Mesodermal cell (in vitro differentiated cells): ENCODE data around the gene CPXM1.

Experiments used
- H3K27ac ChIP-seq: 2 replicates; pipeline ENCODE4 v1.7.0; 2013; ENCODE audit warnings: mild to moderate bottlenecking, low read depth, low read length, moderate library complexity; ENCODE audit not compliant: severe bottlenecking
- H3K36me3 ChIP-seq: 2 replicates; pipeline ENCODE4 v1.7.1; 2013; ENCODE audit warnings: mild to moderate bottlenecking, low read length, moderate library complexity; ENCODE audit not compliant: control insufficient read depth, insufficient read depth
- H3K4me1 ChIP-seq: one replicate; pipeline ENCODE4 v1.7.1; 2013; ENCODE audit warnings: mild to moderate bottlenecking, low read length; ENCODE audit not compliant: insufficient read depth, control insufficient read depth, poor library complexity, severe bottlenecking
- H3K4me3 ChIP-seq: 2 replicates; pipeline ENCODE4 v1.7.0; 2013; ENCODE audit warnings: low read length, control low read depth, mild to moderate bottlenecking; ENCODE audit not compliant: insufficient read depth, poor library complexity, severe bottlenecking; ENCODE audit errors: extremely low read depth
- H3K9me3 ChIP-seq: 2 replicates; pipeline ENCODE4 v1.7.1; 2013; ENCODE audit warnings: mild to moderate bottlenecking, low read length, moderate library complexity; ENCODE audit not compliant: control insufficient read depth
- WGBS, 2 experiments: methylation state at CpG; one replicate each; pipeline ENCODE4 v1.1.5; 2013; ENCODE audit warnings: missing lambda C conversion rate in 2 of 2; ENCODE audit not compliant: insufficient coverage in 2 of 2; 5-methylcytosine and 5-hydroxymethylcytosine counted together

CPXM1 gene

DNA sequence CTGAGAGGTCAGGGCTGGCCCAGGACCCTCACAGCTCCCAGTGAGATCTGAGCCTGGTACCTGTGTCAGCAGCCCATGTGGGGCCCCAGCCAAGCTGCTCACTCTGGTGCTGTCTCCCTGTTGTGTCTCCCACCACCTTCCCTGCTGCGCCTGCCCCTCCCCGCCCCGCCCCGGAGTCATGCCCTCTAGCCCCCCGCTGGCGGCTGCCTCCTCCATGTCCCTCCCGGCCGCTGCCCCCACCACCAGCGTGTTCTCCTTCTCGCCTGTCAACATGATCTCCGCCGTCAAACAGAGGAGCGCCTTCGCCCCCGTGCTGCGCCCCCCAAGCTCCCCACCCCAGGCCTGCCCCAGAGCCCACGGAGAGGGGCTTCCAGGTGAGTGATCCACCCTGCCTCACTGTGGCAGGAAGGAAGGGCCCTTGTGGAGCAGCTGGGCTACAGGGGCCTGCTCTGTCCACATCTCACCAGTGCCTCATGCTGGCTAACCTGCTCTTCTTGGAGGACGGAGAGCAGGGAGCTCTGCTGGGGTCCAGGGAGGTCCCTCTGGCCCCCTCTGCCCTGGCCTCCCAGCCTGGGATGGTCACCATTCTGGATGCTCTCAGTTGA, 44.9 kb downstream of the CPXM1 start:
- Histone ChIP-seq H3K36me3 (no peaks in the 10 kb centered on the region), H3K4me3 (no peak overlapping the region), H3K4me1 (peaks cover 8% of the 10 kb centered on the region), H3K27ac (no peak overlapping the region), H3K9me3 (no peaks in the 10 kb centered on the region)
- WGBS, 2 experiments = 70 to 83% methylated on average over 2 to 6 of the region's 18 CpGs

DNA sequence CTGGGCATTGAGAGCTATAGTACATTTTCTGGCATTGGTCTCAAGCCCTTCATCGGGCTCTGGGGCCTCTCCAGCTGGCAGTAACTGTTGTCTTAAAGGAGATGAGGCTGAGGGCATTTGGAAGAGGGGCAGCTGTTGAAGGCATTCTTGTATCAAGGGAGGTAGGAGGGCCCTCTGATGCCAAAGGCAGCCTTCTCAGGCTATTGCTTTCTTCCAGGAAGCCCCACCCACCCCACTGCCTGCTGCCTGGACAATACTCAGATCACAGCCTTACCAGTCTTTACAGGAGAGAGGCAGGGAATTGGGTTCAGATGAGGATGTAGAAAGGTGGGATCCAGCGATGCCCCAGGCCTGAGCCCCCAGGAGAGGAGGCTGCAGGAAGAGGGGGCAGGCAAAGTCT, 46.0 kb downstream of the CPXM1 start:
- no peaks in the 10 kb centered on the region for H3K9me3 ChIP-seq
- no peak overlapping the region for H3K27ac ChIP-seq
- no peak overlapping the region for H3K4me3 ChIP-seq
- H3K4me1 ChIP-seq = peaks cover 11% of the 10 kb centered on the region
- WGBS, 2 experiments = 90% methylated on average over 2 of the region's 2 CpGs; no CpG with 5 or more reads in 1 of the 2 experiments
- H3K36me3 ChIP-seq = no peaks in the 10 kb centered on the region

- Histone ChIP-seq H3K9me3 (no peaks in the 10 kb centered on the region), H3K36me3 (no peaks in the 10 kb centered on the region), H3K4me3 (no peak overlapping the region), H3K27ac (no peak overlapping the region), H3K4me1 (peaks cover 11% of the 10 kb centered on the region)
- WGBS, 2 experiments = 77 to 81% methylated on average over 6 of the region's 6 CpGs
Measured at GRCh38 chr20:2753461-2754040, 46.9 kb downstream of the CPXM1 start.

DNA sequence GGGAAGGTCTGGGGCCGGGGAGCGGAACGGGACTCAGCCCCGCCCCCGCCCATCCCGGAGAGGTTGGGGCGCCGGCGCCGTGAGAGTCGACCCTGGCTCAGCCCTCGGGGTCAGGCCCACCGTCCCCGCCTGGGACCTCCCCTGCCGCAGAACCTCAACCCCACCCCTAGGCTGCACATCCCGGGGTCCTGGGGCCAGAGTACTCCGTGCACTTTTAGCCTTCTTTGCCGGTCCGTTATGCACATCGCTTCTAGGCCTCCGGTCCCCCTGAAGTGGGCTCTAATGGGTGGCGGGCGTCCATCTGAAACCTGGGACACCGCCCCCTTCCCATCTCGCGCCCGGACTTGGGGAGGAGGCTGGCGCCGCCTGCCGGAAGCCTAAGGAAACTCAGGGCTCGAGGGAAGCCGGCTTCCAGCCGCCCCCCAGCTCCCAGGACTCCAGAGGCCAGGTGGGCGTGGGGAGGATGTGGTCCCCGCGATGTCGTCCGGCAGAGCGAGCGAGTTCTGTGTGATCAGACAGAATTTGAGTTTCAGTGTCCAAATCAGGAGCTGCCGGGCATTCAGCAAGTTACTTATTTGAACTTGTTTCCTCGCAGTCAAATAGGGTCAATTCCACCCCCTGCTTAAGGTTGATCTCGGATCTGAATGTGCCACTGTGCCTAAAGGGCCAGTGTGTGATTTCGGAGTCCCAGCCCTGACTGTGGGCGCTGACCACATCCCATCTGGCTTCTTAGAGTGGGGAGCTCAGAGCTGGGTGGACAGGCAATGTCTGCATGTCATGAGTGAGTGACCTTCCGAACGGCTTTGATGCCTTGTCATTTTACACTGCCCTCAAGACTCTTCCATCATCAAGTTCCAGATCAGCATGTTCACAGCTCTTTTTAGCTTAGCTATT, 47.6 kb downstream of the CPXM1 start:
- H3K4me3 ChIP-seq = peak overlapping the region; percentile 31
- H3K9me3 ChIP-seq = no peaks in the 10 kb centered on the region
- H3K27ac ChIP-seq = no peak overlapping the region
- WGBS, 2 experiments = 8 to 11% methylated on average over 30 to 38 of the region's 47 CpGs
- peaks cover 11% of the 10 kb centered on the region for H3K4me1 ChIP-seq
- no peaks in the 10 kb centered on the region for H3K36me3 ChIP-seq

DNA sequence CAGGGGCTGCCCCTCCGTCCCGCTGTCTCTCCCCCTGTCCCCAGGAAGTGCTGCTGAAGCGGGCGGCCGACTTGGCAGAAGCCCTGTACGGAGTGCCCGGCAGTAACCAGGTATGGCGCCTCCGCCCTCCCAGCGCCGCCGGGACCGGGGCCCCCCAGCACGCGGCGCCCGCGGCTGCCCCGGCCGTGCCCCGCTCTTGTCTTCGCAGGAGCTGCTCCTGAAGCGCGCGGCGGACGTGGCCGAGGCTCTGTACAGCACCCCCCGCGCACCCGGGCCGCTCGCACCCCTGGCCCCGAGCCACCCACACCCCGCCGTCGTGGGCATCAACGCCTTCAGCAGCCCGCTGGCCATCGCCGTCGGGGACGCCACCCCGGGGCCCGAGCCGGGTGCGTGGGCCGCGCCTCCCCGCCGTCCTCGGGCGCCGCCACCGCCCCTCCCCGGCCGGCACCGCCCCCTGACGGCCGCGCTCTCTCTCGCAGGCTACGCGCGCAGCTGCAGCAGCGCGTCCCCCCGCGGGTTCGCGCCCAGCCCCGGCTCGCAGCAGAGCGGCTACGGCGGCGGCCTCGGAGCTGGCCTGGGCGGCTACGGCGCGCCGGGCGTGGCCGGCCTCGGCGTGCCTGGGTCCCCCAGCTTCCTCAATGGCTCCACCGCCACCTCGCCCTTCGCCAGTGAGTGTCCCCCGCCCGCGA, 48.4 kb downstream of the CPXM1 start:
- no peaks in the 10 kb centered on the region for H3K9me3 ChIP-seq
- no peak overlapping the region for H3K27ac ChIP-seq
- H3K4me1 ChIP-seq = peaks cover 11% of the 10 kb centered on the region
- no peaks in the 10 kb centered on the region for H3K36me3 ChIP-seq
- H3K4me3 ChIP-seq = peak overlapping the region; percentile 31
- WGBS, 2 experiments = 1% methylated on average over 56 to 65 of the region's 93 CpGs

- H3K36me3 ChIP-seq = no peaks in the 10 kb centered on the region
- H3K9me3 ChIP-seq = no peaks in the 10 kb centered on the region
- H3K4me3 ChIP-seq = peak overlapping the region; percentile 5
- no peak overlapping the region for H3K27ac ChIP-seq
- WGBS, 2 experiments = 1 to 2% methylated on average over 9 to 16 of the region's 26 CpGs
- H3K4me1 ChIP-seq = peaks cover 11% of the 10 kb centered on the region
Measured at GRCh38 chr20:2751347-2751877, 49.0 kb downstream of the CPXM1 start.

DNA sequence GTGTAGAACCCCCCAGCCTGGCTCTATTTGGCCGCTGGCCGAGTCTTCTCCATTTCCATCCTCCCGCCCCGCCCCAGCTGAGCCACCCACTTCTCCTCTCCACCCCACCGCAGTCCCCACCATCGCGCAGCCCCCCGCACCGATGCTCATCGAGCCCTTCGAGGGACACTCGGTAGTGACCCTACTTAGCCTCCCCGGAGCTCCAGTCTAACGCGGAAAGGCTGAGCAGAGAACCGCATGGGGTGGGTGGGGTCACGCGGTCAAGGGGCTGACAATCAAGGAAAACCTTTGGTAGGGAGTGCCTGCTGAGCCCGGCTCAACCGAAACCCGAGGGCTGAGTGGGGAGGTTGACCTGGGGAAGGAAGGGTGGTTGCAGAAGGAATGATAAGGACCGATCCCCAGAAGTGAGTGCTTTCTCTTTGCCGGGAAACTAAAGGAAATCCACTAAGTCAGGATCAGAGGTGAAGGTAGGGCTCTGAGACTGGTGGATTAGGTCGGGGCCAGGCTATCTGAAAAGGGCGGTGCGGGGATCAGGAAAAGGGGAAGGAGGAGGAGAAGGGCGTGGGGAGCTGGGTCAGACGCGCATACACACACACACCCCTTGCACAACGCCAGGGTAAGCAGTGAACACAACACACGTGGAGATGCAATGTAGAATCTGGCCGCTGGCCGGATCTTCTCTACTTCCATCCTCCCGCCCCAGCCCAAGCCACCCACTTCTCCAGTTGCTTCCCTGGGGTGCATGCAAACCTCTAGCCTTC, 49.8 kb downstream of the CPXM1 start:
- no peaks in the 10 kb centered on the region for H3K36me3 ChIP-seq
- H3K4me1 ChIP-seq = peaks cover 11% of the 10 kb centered on the region
- no peak overlapping the region for H3K27ac ChIP-seq
- H3K4me3 ChIP-seq = no peak overlapping the region
- 0 to 1% methylated on average over 15 to 18 of the region's 34 CpGs for WGBS, 2 experiments
- H3K9me3 ChIP-seq = no peaks in the 10 kb centered on the region

DNA sequence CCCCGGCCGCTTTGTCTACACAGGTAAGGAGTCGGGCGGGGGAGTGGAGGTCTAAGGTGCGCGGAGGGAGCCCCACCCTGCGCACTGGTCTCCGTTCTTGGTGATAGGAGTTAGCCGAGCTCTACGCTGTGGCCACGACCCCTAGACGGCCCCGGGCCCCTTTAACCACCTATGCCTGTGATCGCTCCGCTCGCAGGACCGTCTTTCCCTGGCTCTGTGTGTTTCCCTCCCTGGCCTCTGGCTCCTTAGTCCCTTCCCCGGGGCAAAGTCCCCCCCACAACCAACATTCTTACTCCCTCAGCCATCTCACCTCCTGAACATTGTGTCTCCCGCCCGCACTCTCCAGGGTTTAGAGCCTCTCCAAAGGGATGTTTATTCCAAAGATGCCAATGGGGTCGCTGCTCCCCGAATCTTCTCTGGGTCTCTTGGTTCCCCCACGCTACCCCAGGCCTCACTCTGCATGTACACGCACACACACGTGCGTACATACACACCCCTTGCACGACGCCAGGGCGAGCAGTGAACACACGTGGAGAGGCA, 50.4 kb downstream of the CPXM1 start:
- no peak overlapping the region for H3K27ac ChIP-seq
- no peak overlapping the region for H3K4me3 ChIP-seq
- whole genome bisulfite sequencing, 2 experiments = 3 to 4% methylated on average over 22 to 28 of the region's 30 CpGs
- peaks cover 11% of the 10 kb centered on the region for H3K4me1 ChIP-seq
- no peaks in the 10 kb centered on the region for H3K36me3 ChIP-seq
- H3K9me3 ChIP-seq = no peaks in the 10 kb centered on the region

DNA sequence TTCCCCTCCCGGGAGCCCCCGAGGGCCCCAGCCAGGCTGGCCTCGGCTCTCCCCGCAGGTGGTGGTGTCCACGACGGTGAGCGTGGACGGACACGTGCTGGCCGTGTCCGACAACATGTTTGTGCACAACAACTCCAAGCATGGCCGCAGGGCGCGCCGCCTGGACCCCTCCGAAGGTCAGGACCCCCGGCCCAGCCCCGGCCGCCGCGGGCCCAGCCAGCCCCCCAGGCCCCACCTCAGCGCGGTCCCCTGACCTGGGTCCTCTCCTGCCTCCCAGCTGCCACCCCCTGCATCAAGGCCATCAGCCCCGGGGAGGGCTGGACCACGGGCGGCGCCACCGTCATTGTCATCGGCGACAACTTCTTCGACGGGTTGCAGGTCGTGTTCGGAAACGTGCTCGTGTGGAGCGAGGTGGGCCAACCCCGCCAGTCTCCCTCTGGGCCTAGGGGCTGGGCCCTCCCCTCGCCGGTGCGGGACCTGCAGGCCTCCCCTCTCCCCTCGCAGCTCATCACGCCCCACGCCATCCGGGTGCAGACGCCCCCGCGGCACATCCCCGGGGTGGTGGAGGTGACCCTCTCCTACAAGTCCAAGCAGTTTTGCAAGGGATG, 51.0 kb downstream of the CPXM1 start:
- Histone ChIP-seq H3K4me1 (peaks cover 11% of the 10 kb centered on the region), H3K9me3 (no peaks in the 10 kb centered on the region), H3K27ac (no peak overlapping the region), H3K36me3 (no peaks in the 10 kb centered on the region), H3K4me3 (no peak overlapping the region)
- WGBS, 2 experiments = 9 to 10% methylated on average over 29 to 35 of the region's 49 CpGs
